SK-N-SH (cell line): ENCODE data around the gene TMEM218. TPM values are rescaled to one million over a fixed set of nuclear protein-coding genes. Genes with fewer than 3 reads are reported as not detected.

Experiments
- CTCF ChIA-PET: fragments of 300-600, 350-600 bp; formaldehyde crosslinking; extraction: SDS; loops from one replicate; lab custom pipeline; 2021; lab: Yijun Ruan, JAX
- POLR2A ChIA-PET: fragments of 350-600 bp; sonication (Branson Sonifier 250); formaldehyde crosslinking; extraction: SDS; loops from one replicate; lab custom pipeline; 2020; ENCODE audit warnings: antibody characterized with exemption, inconsistent platforms; lab: Yijun Ruan, JAX
- DNase-seq: peaks from one replicate; pipeline ENCODE4 v3.0.0; 2012
- H2AFZ ChIP-seq: fragments of 200-600 bp; sonication (generic); 2 replicates; pipeline ENCODE4 v1.8.1; 2016; ENCODE audit warnings: antibody characterized with exemption, mild to moderate bottlenecking, low read depth
- H3F3A ChIP-seq: fragments of 200-600 bp; sonication (generic); replicated peaks from 2 replicates; pipeline ENCODE3; 2016; ENCODE audit warnings: antibody characterized with exemption, mild to moderate bottlenecking; ENCODE audit not compliant: insufficient read depth
- H3K27ac ChIP-seq, 2 experiments: fragments of 200-500 bp in 1 of 2; fragments of 200-600 bp in 1 of 2; sonication (Bioruptor generic) in 1 of 2; sonication (generic), shearing (Covaris generic) in 1 of 2; 2 replicates each; pipeline versions ENCODE4 v1.5.1 to v1.6.1; 2014 to 2016; ENCODE audit warnings: low read depth in 2 of 2, inconsistent platforms in 1 of 2, low read length in 1 of 2, mild to moderate bottlenecking in 1 of 2, mixed read lengths in 1 of 2
- H3K27me3 ChIP-seq: fragments of 200-600 bp; sonication (generic), shearing (Covaris generic); 2 replicates; pipeline ENCODE4 v1.6.1; 2016; ENCODE audit warnings: mixed run types; ENCODE audit not compliant: insufficient read depth
- H3K36me3 ChIP-seq, 2 experiments: fragments of 200-500 bp in 1 of 2; fragments of 200-600 bp in 1 of 2; sonication (Bioruptor generic) in 1 of 2; sonication (generic) in 1 of 2; replicated peaks in 1 of 2; 2 replicates each; pipeline versions ENCODE3 to v1.5.1; 2014 to 2016; ENCODE audit warnings: low read length in 1 of 2, mild to moderate bottlenecking in 1 of 2; ENCODE audit not compliant: insufficient read depth in 2 of 2, control insufficient read depth in 1 of 2
- H3K4me1 ChIP-seq, 2 experiments: fragments of 200-500 bp in 1 of 2; fragments of 200-600 bp in 1 of 2; sonication (Bioruptor generic) in 1 of 2; sonication (generic), shearing (Covaris generic) in 1 of 2; 2 replicates each; pipeline versions ENCODE4 v1.5.1 to v1.6.1; 2014 to 2016; ENCODE audit warnings: low read depth in 1 of 2, low read length in 1 of 2, mixed run types in 1 of 2; ENCODE audit not compliant: insufficient read depth in 2 of 2, control insufficient read depth in 1 of 2
- H3K4me2 ChIP-seq: fragments of 200-600 bp; sonication (generic), shearing (Covaris generic); 2 replicates; pipeline ENCODE4 v1.6.1; 2017; ENCODE audit warnings: mixed run types
- H3K4me3 ChIP-seq, 2 experiments: fragments of 200-500 bp in 1 of 2; fragments of 200-600 bp in 1 of 2; sonication (Bioruptor generic) in 1 of 2; sonication (generic), shearing (Covaris generic) in 1 of 2; 2 replicates each; pipeline versions ENCODE4 v1.5.1 to v1.8.1; 2014 to 2016; ENCODE audit warnings: low read depth in 2 of 2, inconsistent platforms in 1 of 2, low read length in 1 of 2, mild to moderate bottlenecking in 1 of 2, mixed read lengths in 1 of 2, moderate library complexity in 1 of 2
- H3K79me2 ChIP-seq: fragments of 200-600 bp; sonication (generic); 2 replicates; pipeline ENCODE4 v1.8.1; 2017; ENCODE audit warnings: mild to moderate bottlenecking; ENCODE audit not compliant: insufficient read depth
- H3K9ac ChIP-seq: fragments of 200-600 bp; sonication (generic); 2 replicates; pipeline ENCODE4 v1.6.1; 2017; ENCODE audit warnings: mixed run types
- H3K9me2 ChIP-seq: fragments of 200-600 bp; sonication (generic); 2 replicates; pipeline ENCODE4 v1.6.1; 2017; ENCODE audit warnings: mixed run types
- H3K9me3 ChIP-seq: fragments of 200-600 bp; sonication (generic); 2 replicates; pipeline ENCODE4 v1.6.1; 2017; ENCODE audit warnings: mixed run types, mild to moderate bottlenecking, moderate library complexity
- H4K20me1 ChIP-seq: fragments of 200-600 bp; sonication (generic); 2 replicates; pipeline ENCODE4 v1.6.1; 2017; ENCODE audit warnings: mild to moderate bottlenecking, mixed run types; ENCODE audit not compliant: insufficient read depth
- ELF1 ChIP-seq: IDR thresholded peaks from 2 replicates; pipeline ENCODE4 v1.4.0; 2012
- FOSL2 ChIP-seq: IDR thresholded peaks from 2 replicates; pipeline ENCODE4 v1.4.0; 2012; ENCODE audit warnings: low read depth, mild to moderate bottlenecking, moderate library complexity, borderline replicate concordance
- FOXJ3 ChIP-seq: sonication (generic); formaldehyde crosslinking; IDR thresholded peaks from 2 replicates; pipeline ENCODE4 v1.5.1; 2020; ENCODE audit warnings: mild to moderate bottlenecking, missing genetic modification reagents
- GABPA ChIP-seq: IDR thresholded peaks from 2 replicates; pipeline ENCODE4 v1.4.0; 2012; ENCODE audit warnings: low read depth, mild to moderate bottlenecking
- MXI1 ChIP-seq: IDR thresholded peaks from 2 replicates; pipeline ENCODE4 v1.6.1; 2012; ENCODE audit warnings: mild to moderate bottlenecking, low read depth, low read length, improper control_type of control experiment
- NRF1 ChIP-seq: IDR thresholded peaks from 2 replicates; pipeline ENCODE4 v1.6.1; 2012; ENCODE audit warnings: low read depth, mild to moderate bottlenecking, low read length
- RCOR1 ChIP-seq: fragments of 150-350 bp; IDR thresholded peaks from 2 replicates; pipeline ENCODE4 v1.6.1; 2017; ENCODE audit warnings: antibody characterized with exemption, low read length
- RXRA ChIP-seq: IDR thresholded peaks from 2 replicates; pipeline ENCODE4 v1.4.0; 2012; ENCODE audit warnings: low read depth, mild to moderate bottlenecking, borderline replicate concordance
- SMC3 ChIP-seq: IDR thresholded peaks from 2 replicates; pipeline ENCODE4 v1.6.1; 2012; ENCODE audit warnings: low read depth, low read length, improper control_type of control experiment
- WGBS: methylation state at CpG from one replicate; pipeline ENCODE4 v1.1.6; 2017; ENCODE audit warnings: low lambda C conversion rate; 5-methylcytosine and 5-hydroxymethylcytosine counted together
- polyA plus RNA-seq, 3 experiments: library from polyadenylated mRNA; depleted of rRNA; stranded (reverse); fragments of >200 nt; gene quantifications; 2 replicates each; pipeline ENCODE4 v1.2.3, GENCODE V29; 2012
- TF ChIP-seq, protein P1 (sequence below): IDR thresholded peaks from 2 replicates; pipeline ENCODE4 v1.6.1; 2012; ENCODE audit warnings: mild to moderate bottlenecking, low read depth, low read length, moderate library complexity
- TF ChIP-seq, protein P2 (sequence below): fragments of 200-600 bp; sonication (generic); IDR thresholded peaks from 2 replicates; pipeline ENCODE4 v1.6.1; 2017; ENCODE audit warnings: antibody characterized with exemption, mild to moderate bottlenecking, moderate library complexity
- TF ChIP-seq, protein P3 (sequence below): IDR thresholded peaks from 2 replicates; pipeline ENCODE4; 2012
- TF ChIP-seq, protein P4 (sequence below): fragments of 150-350 bp; IDR thresholded peaks from 2 replicates; pipeline ENCODE4 v1.6.1; 2017; ENCODE audit warnings: antibody characterized with exemption, low read length, low read depth, borderline replicate concordance

The TMEM218 gene
- polyA plus RNA-seq, 1 of the 3 experiments (the other 2 are of a cell fraction) = 36.2 TPM

DNA sequence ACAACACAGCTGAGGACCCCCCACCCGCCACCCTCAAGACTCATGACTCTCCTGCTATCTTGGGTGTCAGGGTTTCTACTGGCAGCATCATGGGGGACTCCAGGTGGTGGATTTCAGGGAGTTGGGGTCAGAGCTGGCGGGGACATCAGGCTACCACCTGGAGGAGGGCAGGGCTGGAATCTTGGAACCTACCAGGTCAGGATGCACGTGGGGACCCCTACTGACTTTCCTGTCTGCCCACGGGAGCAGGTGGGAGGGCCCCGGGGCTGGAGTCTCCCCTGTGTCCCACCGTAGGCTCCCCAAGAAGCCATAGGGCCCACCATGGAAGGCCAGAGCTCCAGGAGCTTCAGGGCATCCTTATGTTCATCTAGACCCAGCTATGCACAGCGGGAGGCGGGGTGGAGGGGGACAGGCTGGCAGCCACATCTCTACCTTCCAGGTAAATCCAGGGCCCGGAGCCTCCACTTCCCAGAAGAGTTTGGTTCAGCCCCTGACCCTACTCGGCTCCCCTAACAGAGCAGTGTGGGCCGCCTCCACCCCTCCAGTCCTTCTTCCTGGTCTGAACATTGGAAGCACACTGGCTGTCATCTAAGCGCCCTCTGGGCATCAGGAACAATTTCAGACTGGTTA is 38.4 kb downstream of the TMEM218 start:
- Histone ChIP-seq H3K4me1 (no peaks in the 10 kb centered on the region; a peak in 1 of 4 replicates), H3K9me3 (no peaks in the 10 kb centered on the region), H3K9me2 (no peaks in the 10 kb centered on the region), H3K36me3 (no peaks in the 10 kb centered on the region), H3F3A (no peaks in the 10 kb centered on the region), H3K4me2 (no peak overlapping the region), H3K79me2 (no peaks in the 10 kb centered on the region), H3K27me3 (no peaks in the 10 kb centered on the region), H3K9ac (no peak overlapping the region), H2AFZ (no peak overlapping the region), H4K20me1 (no peaks in the 10 kb centered on the region), H3K27ac (no peak overlapping the region), H3K4me3 (no peak overlapping the region)
- DNase-seq = no peak
- WGBS = 78% methylated on average over 4 of the region's 12 CpGs
- no peak for TF ChIP-seq NRF1
- TF ChIP-seq, protein P1, sequence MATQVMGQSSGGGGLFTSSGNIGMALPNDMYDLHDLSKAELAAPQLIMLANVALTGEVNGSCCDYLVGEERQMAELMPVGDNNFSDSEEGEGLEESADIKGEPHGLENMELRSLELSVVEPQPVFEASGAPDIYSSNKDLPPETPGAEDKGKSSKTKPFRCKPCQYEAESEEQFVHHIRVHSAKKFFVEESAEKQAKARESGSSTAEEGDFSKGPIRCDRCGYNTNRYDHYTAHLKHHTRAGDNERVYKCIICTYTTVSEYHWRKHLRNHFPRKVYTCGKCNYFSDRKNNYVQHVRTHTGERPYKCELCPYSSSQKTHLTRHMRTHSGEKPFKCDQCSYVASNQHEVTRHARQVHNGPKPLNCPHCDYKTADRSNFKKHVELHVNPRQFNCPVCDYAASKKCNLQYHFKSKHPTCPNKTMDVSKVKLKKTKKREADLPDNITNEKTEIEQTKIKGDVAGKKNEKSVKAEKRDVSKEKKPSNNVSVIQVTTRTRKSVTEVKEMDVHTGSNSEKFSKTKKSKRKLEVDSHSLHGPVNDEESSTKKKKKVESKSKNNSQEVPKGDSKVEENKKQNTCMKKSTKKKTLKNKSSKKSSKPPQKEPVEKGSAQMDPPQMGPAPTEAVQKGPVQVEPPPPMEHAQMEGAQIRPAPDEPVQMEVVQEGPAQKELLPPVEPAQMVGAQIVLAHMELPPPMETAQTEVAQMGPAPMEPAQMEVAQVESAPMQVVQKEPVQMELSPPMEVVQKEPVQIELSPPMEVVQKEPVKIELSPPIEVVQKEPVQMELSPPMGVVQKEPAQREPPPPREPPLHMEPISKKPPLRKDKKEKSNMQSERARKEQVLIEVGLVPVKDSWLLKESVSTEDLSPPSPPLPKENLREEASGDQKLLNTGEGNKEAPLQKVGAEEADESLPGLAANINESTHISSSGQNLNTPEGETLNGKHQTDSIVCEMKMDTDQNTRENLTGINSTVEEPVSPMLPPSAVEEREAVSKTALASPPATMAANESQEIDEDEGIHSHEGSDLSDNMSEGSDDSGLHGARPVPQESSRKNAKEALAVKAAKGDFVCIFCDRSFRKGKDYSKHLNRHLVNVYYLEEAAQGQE = no peak
- TF ChIP-seq FOSL2 = no peak
- TF ChIP-seq RXRA = no peak
- no peak for TF ChIP-seq RCOR1
- TF ChIP-seq, protein P2, sequence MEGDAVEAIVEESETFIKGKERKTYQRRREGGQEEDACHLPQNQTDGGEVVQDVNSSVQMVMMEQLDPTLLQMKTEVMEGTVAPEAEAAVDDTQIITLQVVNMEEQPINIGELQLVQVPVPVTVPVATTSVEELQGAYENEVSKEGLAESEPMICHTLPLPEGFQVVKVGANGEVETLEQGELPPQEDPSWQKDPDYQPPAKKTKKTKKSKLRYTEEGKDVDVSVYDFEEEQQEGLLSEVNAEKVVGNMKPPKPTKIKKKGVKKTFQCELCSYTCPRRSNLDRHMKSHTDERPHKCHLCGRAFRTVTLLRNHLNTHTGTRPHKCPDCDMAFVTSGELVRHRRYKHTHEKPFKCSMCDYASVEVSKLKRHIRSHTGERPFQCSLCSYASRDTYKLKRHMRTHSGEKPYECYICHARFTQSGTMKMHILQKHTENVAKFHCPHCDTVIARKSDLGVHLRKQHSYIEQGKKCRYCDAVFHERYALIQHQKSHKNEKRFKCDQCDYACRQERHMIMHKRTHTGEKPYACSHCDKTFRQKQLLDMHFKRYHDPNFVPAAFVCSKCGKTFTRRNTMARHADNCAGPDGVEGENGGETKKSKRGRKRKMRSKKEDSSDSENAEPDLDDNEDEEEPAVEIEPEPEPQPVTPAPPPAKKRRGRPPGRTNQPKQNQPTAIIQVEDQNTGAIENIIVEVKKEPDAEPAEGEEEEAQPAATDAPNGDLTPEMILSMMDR = no peak
- TF ChIP-seq ELF1 = no peak
- no peak for TF ChIP-seq GABPA
- no peak for TF ChIP-seq FOXJ3 (CRISPR knock-in tag)
- no peak for TF ChIP-seq SMC3
- no peak for TF ChIP-seq MXI1
- TF ChIP-seq, protein P3, sequence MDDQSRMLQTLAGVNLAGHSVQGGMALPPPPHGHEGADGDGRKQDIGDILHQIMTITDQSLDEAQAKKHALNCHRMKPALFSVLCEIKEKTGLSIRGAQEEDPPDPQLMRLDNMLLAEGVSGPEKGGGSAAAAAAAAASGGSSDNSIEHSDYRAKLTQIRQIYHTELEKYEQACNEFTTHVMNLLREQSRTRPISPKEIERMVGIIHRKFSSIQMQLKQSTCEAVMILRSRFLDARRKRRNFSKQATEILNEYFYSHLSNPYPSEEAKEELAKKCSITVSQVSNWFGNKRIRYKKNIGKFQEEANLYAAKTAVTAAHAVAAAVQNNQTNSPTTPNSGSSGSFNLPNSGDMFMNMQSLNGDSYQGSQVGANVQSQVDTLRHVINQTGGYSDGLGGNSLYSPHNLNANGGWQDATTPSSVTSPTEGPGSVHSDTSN = no peak
- TF ChIP-seq, protein P4, sequence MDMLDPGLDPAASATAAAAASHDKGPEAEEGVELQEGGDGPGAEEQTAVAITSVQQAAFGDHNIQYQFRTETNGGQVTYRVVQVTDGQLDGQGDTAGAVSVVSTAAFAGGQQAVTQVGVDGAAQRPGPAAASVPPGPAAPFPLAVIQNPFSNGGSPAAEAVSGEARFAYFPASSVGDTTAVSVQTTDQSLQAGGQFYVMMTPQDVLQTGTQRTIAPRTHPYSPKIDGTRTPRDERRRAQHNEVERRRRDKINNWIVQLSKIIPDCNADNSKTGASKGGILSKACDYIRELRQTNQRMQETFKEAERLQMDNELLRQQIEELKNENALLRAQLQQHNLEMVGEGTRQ = no peak
- CTCF ChIA-PET = interaction anchor here (1.1 to 3.8 kb wide), 5 partner anchors 9 to 356 kb away, joined by 3 to 14 read pairs (median 4); no protein-coding TSS in a partner anchor
- POLR2A ChIA-PET = no interaction called here
